Natural killer cell (primary cell): Measurements from ENCODE around the gene ABCC1. TPM values are rescaled to one million over a fixed set of nuclear protein-coding genes. Genes with fewer than 3 reads are reported as not detected.

ENCODE experiments used
- ATAC-seq, 3 donors: fragments of 150-1000 bp in 2 of 3; fragments of 200-7000 bp in 1 of 3; cut with Tn5 transposase; 1 replicate in 1 of 3; 2 replicates in 2 of 3; pipeline ENCODE4 v1.10.0; 2021; ENCODE audit warnings: mild to moderate bottlenecking in 2 of 3, moderate library complexity in 2 of 3
- DNase-seq, 2 donors: peaks; one replicate each; pipeline versions ENCODE4 v3.0.0 to v3.0.0-alpha.2; 2013 to 2021; ENCODE audit warnings: mixed read lengths in 1 of 2
- H3K27ac ChIP-seq: one replicate; pipeline ENCODE4 v1.5.1; 2013; ENCODE audit warnings: mild to moderate bottlenecking, low read length
- H3K27me3 ChIP-seq: one replicate; pipeline ENCODE4 v1.6.1; 2013; ENCODE audit warnings: low read length; ENCODE audit not compliant: control insufficient read depth, insufficient read depth
- H3K36me3 ChIP-seq: one replicate; pipeline ENCODE4 v1.6.1; 2013; ENCODE audit warnings: low read length; ENCODE audit not compliant: control insufficient read depth, insufficient read depth
- H3K4me1 ChIP-seq: one replicate; pipeline ENCODE4 v1.6.1; 2013; ENCODE audit warnings: low read length; ENCODE audit not compliant: control insufficient read depth, insufficient read depth
- H3K4me3 ChIP-seq: one replicate; pipeline ENCODE4 v1.5.1; 2013; ENCODE audit warnings: low read length
- H3K9me3 ChIP-seq: one replicate; pipeline ENCODE4 v1.6.1; 2013; ENCODE audit warnings: low read length; ENCODE audit not compliant: control insufficient read depth, insufficient read depth
- H3K27ac Mint-ChIP-seq, 2 donors: one replicate each; pipeline ENCODE4 v1.8.0; 2022; ENCODE audit warnings: mild to moderate bottlenecking in 2 of 2, mixed read lengths in 2 of 2, moderate library complexity in 1 of 2
- H3K27me3 Mint-ChIP-seq, 2 donors: one replicate each; pipeline ENCODE4 v1.8.0; 2022; ENCODE audit warnings: low read depth in 2 of 2, mixed read lengths in 2 of 2
- H3K36me3 Mint-ChIP-seq: one replicate; pipeline ENCODE4 v1.8.0; 2022; ENCODE audit warnings: mixed read lengths
- H3K4me1 Mint-ChIP-seq, 2 donors: one replicate each; pipeline ENCODE4 v1.8.0; 2022; ENCODE audit warnings: mixed read lengths in 2 of 2
- H3K4me3 Mint-ChIP-seq: one replicate; pipeline ENCODE4 v1.8.0; 2022; ENCODE audit warnings: mild to moderate bottlenecking, moderate library complexity, mixed read lengths
- H3K9me3 Mint-ChIP-seq, 2 donors: one replicate each; pipeline ENCODE4 v1.8.0; 2022; ENCODE audit warnings: mixed read lengths in 2 of 2
- CTCF ChIP-seq: fragments of 200-600 bp; IDR thresholded peaks from one replicate; pipeline ENCODE4 v1.8.0; 2022; ENCODE audit warnings: antibody characterized with exemption
- WGBS: methylation state at CpG from one replicate; pipeline ENCODE4 v1.1.7; 2013; ENCODE audit warnings: missing lambda C conversion rate; ENCODE audit not compliant: insufficient coverage; 5-methylcytosine and 5-hydroxymethylcytosine counted together
- intact Hi-C: fragments of 100-400 bp; cut with micrococcal nuclease; formaldehyde crosslinking; loops from one replicate; pipeline ENCODE4 v1.14.2; 2022
- total RNA-seq, 4 donors: library from RNA; stranded (reverse); fragments of 120-200 nt in 1 of 4; gene quantifications; one replicate each; pipeline versions ENCODE4 v1.2.3 to v1.2.4, GENCODE V29; 2013 to 2022

Gene ABCC1
- total RNA-seq, 3 donors from 2014 or later (not counting 1 experiment from before 2014, with no cell fraction given) = 24.5 to 53.9 (median 27.9) TPM

- Histone ChIP-seq H3K4me3 (no peak overlapping the region), H3K27ac (no peak overlapping the region), H3K27me3 (no peaks in the 10 kb centered on the region), H3K36me3 (no peaks in the 10 kb centered on the region), H3K9me3 (no peaks in the 10 kb centered on the region), H3K4me1 (no peaks in the 10 kb centered on the region)
- DNase-seq (no peak), ATAC-seq (no peak)
- Mint-ChIP-seq H3K27me3 (no peaks in the 10 kb centered on the region), H3K36me3 (no peaks in the 10 kb centered on the region), H3K27ac (no peak overlapping the region), H3K4me1 (peaks cover 0 to 8% of the 10 kb centered on the region in 2 donors), H3K4me3 (no peak overlapping the region), H3K9me3 (no peaks in the 10 kb centered on the region)
- 49% methylated on average over 5 of the region's 6 CpGs for WGBS
- TF ChIP-seq CTCF = no peak
- intact Hi-C loops = no loop called here
These were observed 6.3 kb upstream of the ABCC1 start for GRCh38 chr16:15942931-15943690.

DNA sequence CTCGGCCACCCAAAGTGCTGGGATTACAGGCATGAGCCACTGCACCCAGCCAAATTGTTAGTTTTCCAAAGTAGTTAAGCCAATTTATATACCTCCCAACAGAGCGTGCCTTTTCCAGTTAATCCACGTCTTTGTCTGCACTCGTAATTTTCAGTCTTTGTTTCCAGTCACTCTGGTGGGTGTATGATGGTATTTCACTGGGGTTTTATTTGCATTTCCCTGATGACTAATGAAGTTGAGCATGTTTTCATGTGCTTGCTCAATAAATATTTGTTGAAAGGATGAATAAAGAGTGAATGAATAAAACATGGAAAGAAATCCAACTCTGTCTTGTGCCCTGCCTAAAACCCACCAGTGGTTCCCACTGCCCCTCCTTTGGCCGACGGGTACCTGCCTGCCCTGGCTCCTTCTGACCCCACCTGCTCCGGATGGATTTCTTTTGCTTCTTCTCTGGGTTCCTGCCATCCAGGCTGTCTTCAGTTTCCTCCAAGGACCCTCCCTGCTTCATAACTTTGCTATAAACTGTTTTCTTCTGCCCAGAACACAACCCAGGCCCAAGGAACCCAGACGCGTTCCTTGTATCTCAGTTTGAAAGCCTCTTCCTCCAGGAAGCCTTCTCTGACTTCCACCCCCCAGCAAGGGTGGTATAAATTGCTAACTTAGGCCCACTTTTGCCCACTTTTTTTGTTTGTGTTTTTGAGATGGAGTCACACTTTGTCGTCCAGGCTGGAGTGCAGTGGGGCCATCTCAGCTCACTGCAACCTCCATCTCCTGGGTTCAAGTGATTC lies 3.0 kb upstream of the ABCC1 start:
- intact Hi-C loops = no loop called here
- TF ChIP-seq CTCF = no peak
- DNase-seq (no peak), ATAC-seq (no peak)
- WGBS = 97% methylated on average over 10 of the region's 10 CpGs
- Histone ChIP-seq H3K36me3 (no peaks in the 10 kb centered on the region), H3K27ac (no peak overlapping the region), H3K27me3 (no peaks in the 10 kb centered on the region), H3K4me3 (no peak overlapping the region), H3K4me1 (peaks cover 22% of the 10 kb centered on the region), H3K9me3 (no peaks in the 10 kb centered on the region)
- Mint-ChIP-seq H3K36me3 (no peaks in the 10 kb centered on the region), H3K4me3 (no peak overlapping the region), H3K9me3 (no peaks in the 10 kb centered on the region), H3K27ac (no peak overlapping the region), H3K4me1 (peaks cover 20 to 27% of the 10 kb centered on the region in 2 donors), H3K27me3 (no peaks in the 10 kb centered on the region)

GRCh38 chr16:15947983-15948509 lies 1.4 kb upstream of the ABCC1 start:
- H3K27me3 ChIP-seq = no peaks in the 10 kb centered on the region
- Mint-ChIP-seq H3K4me3 (peak overlapping the region; percentile 55), H3K27ac (no peak overlapping the region), H3K4me1 (peaks cover 22 to 35% of the 10 kb centered on the region in 2 donors), H3K9me3 (no peaks in the 10 kb centered on the region), H3K36me3 (no peaks in the 10 kb centered on the region), H3K27me3 (no peaks in the 10 kb centered on the region)
- no peak for ATAC-seq
- no peak overlapping the region for H3K27ac ChIP-seq
- no peak overlapping the region for H3K4me3 ChIP-seq
- peaks cover 38% of the 10 kb centered on the region for H3K4me1 ChIP-seq
- no peaks in the 10 kb centered on the region for H3K9me3 ChIP-seq
- 98% methylated on average over 4 of the region's 4 CpGs for whole genome bisulfite sequencing
- no peak for DNase-seq
- no peak for TF ChIP-seq CTCF
- intact Hi-C loops = no loop called here
- no peaks in the 10 kb centered on the region for H3K36me3 ChIP-seq
